Omental fat pad (tissue), 4 donors: ENCODE measurements around the gene GUCY1A2. TPM values are rescaled to one million over a fixed set of nuclear protein-coding genes. Genes with fewer than 3 reads are reported as not detected.

Experiments
- ATAC-seq: fragments of 150-250 bp; one replicate; pipeline ENCODE4 v1.9.1; 2016; ENCODE audit warnings: mild to moderate bottlenecking, moderate library complexity; ENCODE audit not compliant: low FRiP score
- DNase-seq: peaks from one replicate; pipeline ENCODE4 v3.0.0-alpha.2; 2019; ENCODE audit warnings: low spot score
- total RNA-seq, 4 donors: library from RNA; depleted of rRNA; stranded (reverse); fragments of >200 nt; gene quantifications; one replicate each; pipeline ENCODE4 v1.1.0, GENCODE V29; 2016
- TF ChIP-seq, protein P1 (sequence below), 3 donors: fragments of 450-650 bp; IDR thresholded peaks; one replicate each; pipeline ENCODE4 v1.5.1; 2016 to 2017; ENCODE audit warnings: antibody characterized with exemption in 3 of 3, mild to moderate bottlenecking in 3 of 3, moderate library complexity in 2 of 3

The GUCY1A2 gene
- total RNA-seq, 4 donors from 2014 or later = 2.8 to 26.6 (median 5.1) TPM

DNA sequence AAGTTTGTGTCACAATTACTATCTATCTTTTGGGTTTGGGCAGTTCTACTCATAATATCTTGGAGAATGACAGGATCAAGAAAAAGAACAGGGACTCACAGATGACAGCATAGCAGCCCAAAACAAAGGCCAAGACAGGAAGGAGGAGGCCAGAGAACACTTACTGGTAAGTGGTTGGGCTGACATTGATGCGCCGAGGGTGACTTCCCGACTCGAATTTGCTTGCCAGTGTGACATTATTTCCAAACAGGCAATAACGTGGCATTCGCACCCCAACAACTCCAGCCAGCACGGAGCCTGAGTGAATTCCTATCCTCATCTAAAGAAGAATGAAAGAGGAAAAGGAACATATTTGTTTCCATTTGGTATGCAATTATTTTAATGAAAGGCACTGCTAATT is 309.9 kb downstream of the GUCY1A2 start:
- no peak for ATAC-seq
- TF ChIP-seq, protein P1, sequence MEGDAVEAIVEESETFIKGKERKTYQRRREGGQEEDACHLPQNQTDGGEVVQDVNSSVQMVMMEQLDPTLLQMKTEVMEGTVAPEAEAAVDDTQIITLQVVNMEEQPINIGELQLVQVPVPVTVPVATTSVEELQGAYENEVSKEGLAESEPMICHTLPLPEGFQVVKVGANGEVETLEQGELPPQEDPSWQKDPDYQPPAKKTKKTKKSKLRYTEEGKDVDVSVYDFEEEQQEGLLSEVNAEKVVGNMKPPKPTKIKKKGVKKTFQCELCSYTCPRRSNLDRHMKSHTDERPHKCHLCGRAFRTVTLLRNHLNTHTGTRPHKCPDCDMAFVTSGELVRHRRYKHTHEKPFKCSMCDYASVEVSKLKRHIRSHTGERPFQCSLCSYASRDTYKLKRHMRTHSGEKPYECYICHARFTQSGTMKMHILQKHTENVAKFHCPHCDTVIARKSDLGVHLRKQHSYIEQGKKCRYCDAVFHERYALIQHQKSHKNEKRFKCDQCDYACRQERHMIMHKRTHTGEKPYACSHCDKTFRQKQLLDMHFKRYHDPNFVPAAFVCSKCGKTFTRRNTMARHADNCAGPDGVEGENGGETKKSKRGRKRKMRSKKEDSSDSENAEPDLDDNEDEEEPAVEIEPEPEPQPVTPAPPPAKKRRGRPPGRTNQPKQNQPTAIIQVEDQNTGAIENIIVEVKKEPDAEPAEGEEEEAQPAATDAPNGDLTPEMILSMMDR (IDR thresholded peaks at IDR 0.05) = no peak
- DNase-seq = no peak

- DNase-seq (no peak), ATAC-seq (no peak)
- TF ChIP-seq, protein P1 (IDR thresholded peaks at IDR 0.05) = no peak
These were observed 311.9 kb downstream of the GUCY1A2 start for GRCh38 chr11:106706355-106706754.

DNA sequence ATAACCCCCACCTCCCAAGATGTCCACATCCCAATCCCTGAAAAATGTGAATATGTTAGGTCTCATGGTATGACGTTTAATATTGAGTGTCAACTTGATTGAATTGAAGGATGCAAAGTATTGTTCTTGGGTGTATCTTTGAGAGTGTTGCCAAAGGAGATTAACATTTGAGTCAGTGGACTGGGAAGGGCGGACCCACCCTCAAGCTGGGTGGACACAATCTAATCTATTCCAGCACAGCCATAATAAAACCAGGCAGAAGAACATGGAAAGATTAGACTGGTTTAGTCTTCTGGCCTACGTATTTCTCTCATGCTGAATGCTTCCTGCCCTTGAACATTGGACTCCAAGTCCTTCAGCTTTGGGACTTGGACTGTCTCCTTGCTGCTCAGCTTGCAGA is 315.5 kb downstream of the GUCY1A2 start:
- DNase-seq (no peak), ATAC-seq (no peak)
- TF ChIP-seq, protein P1 (IDR thresholded peaks at IDR 0.05) = no peak

GRCh38 chr11:106697058-106697457 is 321.2 kb downstream of the GUCY1A2 start:
- no peak for ATAC-seq

DNA sequence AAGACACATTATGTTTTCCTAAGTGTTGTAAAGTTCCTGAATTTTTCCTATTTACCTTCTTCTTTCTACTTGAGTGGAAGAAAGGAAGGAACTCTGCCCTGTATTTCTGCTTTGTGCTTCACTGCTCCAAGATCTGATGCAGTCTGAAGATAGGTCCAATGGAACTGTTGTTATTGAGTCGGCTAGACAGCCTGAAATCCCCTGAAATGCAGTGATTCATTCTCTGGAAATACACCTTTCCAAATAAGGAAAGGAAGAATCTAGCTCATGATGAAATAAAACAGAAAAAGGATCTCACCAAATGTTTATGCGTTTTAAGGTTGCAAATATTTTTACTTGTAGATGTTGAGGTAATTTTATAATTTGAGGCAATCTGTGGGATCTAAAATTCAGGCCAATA is 322.8 kb downstream of the GUCY1A2 start:
- ATAC-seq (no peak), DNase-seq (no peak)
- TF ChIP-seq, protein P1 (IDR thresholded peaks at IDR 0.05) = no peak

More at GRCh38 chr11:106697058-106697457, 321.2 kb downstream of the GUCY1A2 start:
- TF ChIP-seq, protein P1 (IDR thresholded peaks at IDR 0.05) = no peak
- DNase-seq = no peak

- DNase-seq (no peak), ATAC-seq (no peak)
- TF ChIP-seq, protein P1 (IDR thresholded peaks at IDR 0.05) = no peak
These were observed 323.8 kb downstream of the GUCY1A2 start for GRCh38 chr11:106694501-106694900.

GRCh38 chr11:106691807-106692365 is 326.4 kb downstream of the GUCY1A2 start:
- DNase-seq = no peak
- no peak for ATAC-seq
- TF ChIP-seq, protein P1 (IDR thresholded peaks at IDR 0.05) = no peak
